A549 (cell line): ENCODE measurements around the gene NDFIP1. TPM values are rescaled to one million over a fixed set of nuclear protein-coding genes. Genes with fewer than 3 reads are reported as not detected.
A peak's percentile ranks its signal among the peaks of the same experiment; 100 is the strongest.

Source experiments
- ATAC-seq, 2 experiments: fragments of 200-7000 bp in 1 of 2; fragments of >200 bp in 1 of 2; cut with Nextera tagmentation in 1 of 2; cut with Tn5 transposase in 1 of 2; 3 replicates each; pipeline versions ENCODE4 v1.8.0 to v1.9.1; 2018 to 2020; ENCODE audit warnings: mild to moderate bottlenecking in 1 of 2, moderate library complexity in 1 of 2
- CTCF ChIA-PET: fragments of 300-600 bp; sonication (Branson Sonifier 250); formaldehyde crosslinking; extraction: SDS; loops from one replicate; lab custom pipeline; 2021; ENCODE audit warnings: antibody characterized with exemption, inconsistent platforms; lab: Yijun Ruan, JAX
- POLR2A ChIA-PET: fragments of 350-600 bp; formaldehyde crosslinking; extraction: SDS; loops from one replicate; lab custom pipeline; 2021; ENCODE audit warnings: antibody characterized with exemption, inconsistent platforms; lab: Yijun Ruan, JAX
- DNase-seq, 2 experiments: peaks; one replicate each; pipeline versions ENCODE4 v3.0.0 to v3.0.0-alpha.2; 2011 to 2016; ENCODE audit warnings: low read depth in 1 of 2, low spot score in 1 of 2
- FAIRE-seq: peaks from 2 replicates; lab custom pipeline; 2011; peaks lifted over from hg19 to GRCh38; lab: Jason Lieb, UNC
- H3K27ac ChIP-seq, 2 experiments: fragments of >200 bp; sonication (Bioruptor Twin); formaldehyde crosslinking; 3 replicates each; pipeline ENCODE4 v1.5.1; 2016 to 2017
- H3K4me1 ChIP-seq: fragments of >200 bp; sonication (Bioruptor Twin); formaldehyde crosslinking; 3 replicates; pipeline ENCODE4 v1.6.1; 2016
- H3K4me2 ChIP-seq: fragments of >200 bp; sonication (Bioruptor Twin); formaldehyde crosslinking; 3 replicates; pipeline ENCODE4 v1.6.1; 2016
- H3K4me3 ChIP-seq: fragments of >200 bp; sonication (Bioruptor Twin); formaldehyde crosslinking; 3 replicates; pipeline ENCODE4 v1.5.1; 2016
- H3K9me3 ChIP-seq: fragments of >200 bp; sonication (Bioruptor Twin); formaldehyde crosslinking; 3 replicates; pipeline ENCODE4 v1.6.1; 2016
- ATOH8 ChIP-seq: fragments of 250-450 bp; sonication (Bioruptor Pico); IDR thresholded peaks from 2 replicates; pipeline ENCODE4 v1.5.0; 2020; ENCODE audit warnings: low read depth, mild to moderate bottlenecking, moderate library complexity
- CBX2 ChIP-seq: fragments of 200-600 bp; sonication (generic); IDR thresholded peaks from 2 replicates; pipeline ENCODE4 v1.6.1; 2016; ENCODE audit warnings: low read depth, mild to moderate bottlenecking, borderline replicate concordance
- CBX8 ChIP-seq: fragments of 200-600 bp; sonication (generic); IDR thresholded peaks from 2 replicates; pipeline ENCODE4 v1.6.1; 2016
- CEBPB ChIP-seq, 2 experiments: fragments of >200 bp in 1 of 2; sonication (Bioruptor Twin) in 1 of 2; formaldehyde crosslinking in 1 of 2; IDR thresholded peaks; 2 replicates each; pipeline ENCODE4 v1.6.1; 2012 to 2016
- ESRRA ChIP-seq: fragments of 150-350 bp; IDR thresholded peaks from 2 replicates; pipeline ENCODE4 v1.6.1; 2014; ENCODE audit warnings: mild to moderate bottlenecking, low read length, borderline replicate concordance
- FOSB ChIP-seq: fragments of 250-450 bp; sonication (Bioruptor Pico); IDR thresholded peaks from 2 replicates; pipeline ENCODE4 v1.5.0; 2020; ENCODE audit warnings: mild to moderate bottlenecking, moderate library complexity
- HDAC2 ChIP-seq: fragments of 200-600 bp; sonication (generic); IDR thresholded peaks from 2 replicates; pipeline ENCODE4 v1.6.1; 2016
- HMGXB4 ChIP-seq: fragments of 250-450 bp; sonication (Bioruptor Pico); IDR thresholded peaks from 2 replicates; pipeline ENCODE4 v1.5.0; 2021; ENCODE audit warnings: mild to moderate bottlenecking, moderate library complexity, borderline replicate concordance
- JUNB ChIP-seq: fragments of >200 bp; sonication (Bioruptor Twin); formaldehyde crosslinking; IDR thresholded peaks from 2 replicates; pipeline ENCODE4 v1.6.1; 2016
- KDM1A ChIP-seq: fragments of 200-600 bp; sonication (generic); IDR thresholded peaks from 2 replicates; pipeline ENCODE4 v1.6.1; 2016; ENCODE audit warnings: low read depth, mild to moderate bottlenecking
- KDM5A ChIP-seq: fragments of 200-600 bp; sonication (generic); IDR thresholded peaks from 2 replicates; pipeline ENCODE4 v1.6.1; 2016; ENCODE audit warnings: antibody characterized with exemption, mild to moderate bottlenecking
- MAZ ChIP-seq: fragments of 150-350 bp; IDR thresholded peaks from 2 replicates; pipeline ENCODE4 v1.6.1; 2014; ENCODE audit warnings: antibody characterized with exemption, low read depth, low read length, borderline replicate concordance
- MYC ChIP-seq: IDR thresholded peaks from 2 replicates; pipeline ENCODE4 v1.6.1; 2012; ENCODE audit warnings: mild to moderate bottlenecking, inconsistent platforms, low read length, improper control_type of control experiment, borderline replicate concordance
- NPAS2 ChIP-seq: fragments of 250-450 bp; sonication (Bioruptor Pico); IDR thresholded peaks from 2 replicates; pipeline ENCODE4 v1.8.0; 2022; ENCODE audit warnings: mild to moderate bottlenecking, moderate library complexity, borderline replicate concordance
- NR3C1 ChIP-seq: fragments of >200 bp; sonication (Bioruptor Twin); formaldehyde crosslinking; IDR thresholded peaks from 3 replicates; pipeline ENCODE4 v1.6.1; 2017
- PBX3 ChIP-seq: IDR thresholded peaks from 2 replicates; pipeline ENCODE4 v1.6.1; 2012
- PHF8 ChIP-seq: fragments of 200-600 bp; sonication (generic); IDR thresholded peaks from 2 replicates; pipeline ENCODE4 v1.6.1; 2016; ENCODE audit warnings: low read depth, mild to moderate bottlenecking, antibody characterized with exemption, moderate library complexity, borderline replicate concordance
- POLR2A ChIP-seq: IDR thresholded peaks from 2 replicates; pipeline ENCODE4 v1.6.1; 2012; ENCODE audit warnings: mild to moderate bottlenecking, low read length
- POLR2AphosphoS2 ChIP-seq: conservative IDR thresholded peaks from 2 replicates; pipeline ENCODE4 v1.6.1; 2012; ENCODE audit warnings: low read length, improper control_type of control experiment, inconsistent platforms
- RAD21 ChIP-seq, 2 experiments: fragments of >200 bp in 1 of 2; sonication (Bioruptor Twin) in 1 of 2; formaldehyde crosslinking in 1 of 2; IDR thresholded peaks in 1 of 2; conservative IDR thresholded peaks in 1 of 2; 2 replicates in 1 of 2; 3 replicates in 1 of 2; pipeline ENCODE4 v1.6.1; 2012 to 2018; ENCODE audit warnings: inconsistent platforms in 1 of 2
- RCOR1 ChIP-seq: fragments of 150-350 bp; IDR thresholded peaks from 2 replicates; pipeline ENCODE4 v1.6.1; 2014; ENCODE audit warnings: antibody characterized with exemption, low read length, low read depth
- SMC3 ChIP-seq: fragments of >200 bp; sonication (Bioruptor Twin); formaldehyde crosslinking; IDR thresholded peaks from 3 replicates; pipeline ENCODE4 v1.6.1; 2018; ENCODE audit warnings: inconsistent platforms
- SREBF2 ChIP-seq: fragments of 450-650 bp; IDR thresholded peaks from 2 replicates; pipeline ENCODE4 v1.6.1; 2014; ENCODE audit warnings: mild to moderate bottlenecking, moderate library complexity
- USF2 ChIP-seq: fragments of 450-650 bp; IDR thresholded peaks from 2 replicates; pipeline ENCODE4 v1.6.1; 2014; ENCODE audit warnings: antibody characterized with exemption
- WGBS: methylation state at CpG from one replicate; pipeline ENCODE4 v1.1.6; 2017; ENCODE audit errors: missing lambda C conversion rate; 5-methylcytosine and 5-hydroxymethylcytosine counted together
- polyA plus RNA-seq, 4 experiments: library from polyadenylated mRNA; depleted of rRNA in 3 of 4; stranded (reverse); fragments of >200 nt; fragmentation: RNase III in 1 of 4; extraction: RNeasy Plus Mini Kit Qiagen cat#74134 plus additional on column Dnase treatment in 1 of 4; gene quantifications; 2 replicates in 3 of 4; 3 replicates in 1 of 4; pipeline ENCODE4 v1.2.3, GENCODE V29; 2011 to 2017

The NDFIP1 gene
- polyA plus RNA-seq, 2 of the 4 experiments (the other 2 are of a cell fraction), result 42.4 to 58.0 TPM

GRCh38 chr5:142069606-142070399, 38.8 kb upstream of the NDFIP1 start:
- no peak overlapping the region for H3K4me2 ChIP-seq
- CTCF ChIA-PET, result interaction anchor here (0.6 to 1.6 kb wide), 8 partner anchors 12 to 1409 kb away, joined by 3 to 5 read pairs (median 4); no protein-coding TSS in a partner anchor
- ATAC-seq (peak; percentile 50 to 52), DNase-seq (no peak)
- no peaks in the 10 kb centered on the region for H3K9me3 ChIP-seq
- TF ChIP-seq JUNB (no peak), CBX2 (no peak), RCOR1 (no peak), MAZ (no peak), RAD21 (conservative IDR thresholded peaks at IDR 0.05 in 1 of 2, IDR thresholded peaks at IDR 0.05 in 1 of 2) (no peak), USF2 (no peak), PBX3 (no peak), MYC (no peak), FOSB (CRISPR knock-in tag) (no peak), KDM1A (no peak), CBX8 (no peak), KDM5A (no peak), POLR2A (no peak), HDAC2 (no peak), HMGXB4 (no peak), POLR2AphosphoS2 (no peak), SMC3 (no peak), PHF8 (no peak)
- TF ChIP-seq, all 56 proteins: peak for 0
- no peak overlapping the region for H3K27ac ChIP-seq
- H3K4me1 ChIP-seq, result peaks cover 20% of the 10 kb centered on the region
- POLR2A ChIA-PET, result interaction anchor here (0.5 kb wide), 1 partner anchor 13 kb away, joined by 3 read pairs; no protein-coding TSS in a partner anchor
- no peak for FAIRE-seq
- no peak overlapping the region for H3K4me3 ChIP-seq
- 72% methylated on average over 6 of the region's 6 CpGs for WGBS

- no peak for FAIRE-seq
- ATAC-seq, result no peak
- TF ChIP-seq NPAS2 (CRISPR knock-in tag), result no peak
- no peak for TF ChIP-seq SREBF2
- TF ChIP-seq CEBPB (IDR thresholded peaks at IDR 0.05), result no peak
- no peak for TF ChIP-seq PBX3
- TF ChIP-seq NR3C1, result no peak
- TF ChIP-seq ATOH8, result no peak
- no peak for TF ChIP-seq RAD21 (conservative IDR thresholded peaks at IDR 0.05 in 1 of 2, IDR thresholded peaks at IDR 0.05 in 1 of 2)
- TF ChIP-seq ESRRA, result no peak
Measured at GRCh38 chr5:142070734-142071133, 37.8 kb upstream of the NDFIP1 start.

More at GRCh38 chr5:142070734-142071133, 37.8 kb upstream of the NDFIP1 start:
- peaks cover 20% of the 10 kb centered on the region for H3K4me1 ChIP-seq
- no peak overlapping the region for H3K4me2 ChIP-seq
- H3K9me3 ChIP-seq, result no peaks in the 10 kb centered on the region
- CTCF ChIA-PET, result interaction anchor here (0.6 to 1.2 kb wide), 3 partner anchors 10 to 47 kb away, joined by 3 to 4 read pairs (median 3); no protein-coding TSS in a partner anchor
- POLR2A ChIA-PET, result interaction anchor here (0.5 kb wide), 1 partner anchor 12 kb away, joined by 3 read pairs; no protein-coding TSS in a partner anchor
- no peak overlapping the region for H3K4me3 ChIP-seq
- no peak overlapping the region for H3K27ac ChIP-seq
- no peak for DNase-seq
